ENCODE measurements around the gene HTRA2. TPM values are rescaled to one million over a fixed set of nuclear protein-coding genes. Genes with fewer than 3 reads are reported as not detected.
"Not testable (repeated sequence)": the region's sequence is repeated elsewhere in the genome, so short reads cannot be mapped to it uniquely, and the experiment has no call there.

HTRA2 gene
- total RNA-seq, 4 donors from 2014 or later: 8.6 to 29.6 (median 21.0) TPM

DNA sequence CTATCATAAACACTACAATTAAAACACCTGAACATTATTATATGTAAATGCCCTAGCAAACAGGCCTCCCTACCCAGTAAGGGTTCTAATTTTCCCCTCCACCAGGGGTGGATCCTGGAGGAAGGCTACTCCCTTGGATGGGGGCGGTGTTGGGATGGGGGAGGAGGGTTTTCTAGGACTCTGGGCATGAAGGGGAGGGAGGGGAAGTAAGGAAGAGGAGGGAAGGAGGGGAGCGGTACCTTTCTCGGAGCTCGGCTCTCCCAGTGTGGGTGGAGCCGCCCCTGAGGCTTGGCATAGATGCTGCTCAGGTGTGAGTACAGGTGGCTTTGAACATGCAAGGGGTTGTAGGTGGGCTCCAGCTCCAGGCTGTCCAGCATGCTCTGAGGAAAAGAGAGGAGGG lies 30.2 kb downstream of the HTRA2 start:
- intact Hi-C loops (cut with DNase I; ENCODE audit: low total_unique reads): no loop called here

DNA sequence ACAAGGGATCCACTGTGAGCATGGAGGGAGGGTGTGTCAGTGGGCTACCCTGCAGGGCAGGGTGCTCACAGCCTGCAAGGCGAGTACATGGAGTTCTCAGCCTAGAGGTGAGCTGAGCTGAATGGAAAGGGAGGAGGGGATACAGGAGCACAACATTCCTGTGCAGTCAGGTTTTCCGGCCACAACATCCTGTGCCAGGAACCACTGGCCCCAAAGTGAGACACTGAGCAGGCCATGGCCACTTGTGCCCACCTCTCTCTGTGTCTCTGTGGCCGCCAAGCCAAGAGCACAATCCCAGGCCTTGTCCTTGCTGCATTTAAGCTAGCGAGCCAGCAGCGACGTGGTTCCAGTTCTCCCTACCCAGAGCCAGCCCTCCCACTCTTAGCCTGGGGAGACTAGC lies 30.9 kb downstream of the HTRA2 start:
- in situ Hi-C loops (cut with MboI; ENCODE audit: low pct_ligation_motif_present in 1 of 4, low pct_unique_long_range_greater_than_20kb in 1 of 4, low sequenced_read_pairs in 3 of 4): no loop called here
- no peak for TF ChIP-seq EP300 (IDR thresholded peaks at IDR 0.05; ENCODE audit: low read depth)
- TF ChIP-seq POLR2AphosphoS5 (IDR thresholded peaks at IDR 0.05): no peak
- TF ChIP-seq POLR2A (IDR thresholded peaks at IDR 0.05): no peak
- no peak for TF ChIP-seq CTCF (IDR thresholded peaks at IDR 0.05)
- peaks cover 0 to 19% (median 14%) of the 10 kb centered on the region in 4 donors for H3K4me1 ChIP-seq
- no peaks in the 10 kb centered on the region for H3K9me3 ChIP-seq
- no peak overlapping the region for H3K27ac ChIP-seq
- no peaks in the 10 kb centered on the region for H3K36me3 ChIP-seq
- H3K4me3 ChIP-seq: no peak overlapping the region
- H3K27me3 ChIP-seq: no peaks in the 10 kb centered on the region
- WGBS, 2 donors (ENCODE audit: low coverage in 1 of 2): 78 to 79% methylated on average over 4 to 6 of the region's 6 CpGs
- DNase-seq: no peak
- intact Hi-C loops (cut with DNase I; ENCODE audit: low total_unique reads): no loop called here

More for the DNA sequence above, 30.2 kb downstream of the HTRA2 start:
- DNase-seq: no peak
- H3K27ac ChIP-seq: no peak overlapping the region
- H3K27me3 ChIP-seq: no peaks in the 10 kb centered on the region
- TF ChIP-seq EP300 (IDR thresholded peaks at IDR 0.05; ENCODE audit: low read depth) (no peak), POLR2AphosphoS5 (IDR thresholded peaks at IDR 0.05) (no peak), POLR2A (IDR thresholded peaks at IDR 0.05) (no peak), CTCF (IDR thresholded peaks at IDR 0.05) (no peak)
- no peaks in the 10 kb centered on the region for H3K36me3 ChIP-seq
- WGBS, 2 donors (ENCODE audit: low coverage in 1 of 2): 10 to 26% methylated on average over 2 to 5 of the region's 5 CpGs
- peaks cover 4 to 23% (median 19%) of the 10 kb centered on the region in 4 donors for H3K4me1 ChIP-seq
- in situ Hi-C loops (cut with MboI; ENCODE audit: low pct_ligation_motif_present in 1 of 4, low pct_unique_long_range_greater_than_20kb in 1 of 4, low sequenced_read_pairs in 3 of 4): no loop called here
- H3K4me3 ChIP-seq: no peak overlapping the region
- no peaks in the 10 kb centered on the region for H3K9me3 ChIP-seq

DNA sequence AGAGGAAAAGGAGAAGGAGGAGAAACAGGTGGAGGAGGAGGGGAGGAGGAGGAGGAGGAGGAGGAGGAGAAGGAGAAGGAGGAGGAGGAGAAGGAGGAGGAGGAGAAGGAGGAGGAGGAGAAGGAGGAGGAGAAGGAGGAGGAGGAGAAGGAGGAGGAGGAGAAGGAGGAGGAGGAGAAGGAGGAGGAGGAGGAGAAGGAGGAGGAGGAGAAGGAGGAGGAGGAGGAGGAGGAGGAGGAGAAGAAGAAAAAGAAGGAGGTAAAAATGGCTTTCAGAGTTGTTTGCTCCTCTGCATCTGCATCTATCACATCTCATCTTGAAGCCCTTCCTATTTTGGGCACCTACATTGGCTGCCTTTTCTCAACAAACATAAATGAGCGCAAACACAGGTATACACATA lies 31.3 kb downstream of the HTRA2 start:
- in situ Hi-C loops (cut with MboI; ENCODE audit: low pct_ligation_motif_present in 1 of 4, low pct_unique_long_range_greater_than_20kb in 1 of 4, low sequenced_read_pairs in 3 of 4); H3K36me3 ChIP-seq; intact Hi-C loops (cut with DNase I; ENCODE audit: low total_unique reads); H3K27ac ChIP-seq; H3K27me3 ChIP-seq; H3K9me3 ChIP-seq; H3K4me3 ChIP-seq; DNase-seq: not testable (repeated sequence)
- WGBS, 2 donors (ENCODE audit: low coverage in 1 of 2): 91 to 100% methylated on average over 1 of the region's 1 CpG
- peaks cover 0 to 15% (median 11%) of the 10 kb centered on the region in 4 donors for H3K4me1 ChIP-seq

DNA sequence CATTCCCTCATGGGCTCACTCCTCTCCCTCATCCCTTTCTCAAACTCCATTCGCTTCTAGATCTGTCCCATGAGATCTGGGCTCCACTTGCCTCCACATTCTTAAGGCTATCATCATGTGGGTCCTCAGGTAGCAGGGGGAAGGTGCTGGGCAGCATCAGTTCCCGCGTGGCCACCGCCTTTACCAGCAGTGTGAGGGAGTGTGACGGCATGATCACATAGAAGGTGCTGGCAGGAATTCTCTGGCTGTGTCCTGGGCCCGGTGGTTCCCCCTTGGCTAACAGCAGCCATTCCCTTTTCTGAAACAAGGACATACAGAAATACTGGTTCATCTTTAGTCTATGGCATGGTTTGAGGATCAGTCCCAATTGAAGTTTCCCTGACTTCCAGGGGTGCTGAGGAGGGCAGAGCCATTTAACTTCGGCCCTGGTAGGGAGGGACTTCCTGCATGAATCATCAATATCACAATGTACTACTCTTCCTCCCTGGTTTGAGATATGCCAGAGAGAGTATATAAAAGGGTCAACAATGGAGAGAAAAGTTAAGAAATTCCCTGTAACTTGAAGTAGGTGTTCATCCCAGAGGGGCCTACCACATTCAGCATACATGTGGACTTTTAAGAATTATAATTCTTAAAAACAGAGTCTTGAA lies 32.5 kb downstream of the HTRA2 start:
- H3K27me3 ChIP-seq: no peaks in the 10 kb centered on the region
- intact Hi-C loops (cut with DNase I; ENCODE audit: low total_unique reads): no loop called here
- TF ChIP-seq CTCF (IDR thresholded peaks at IDR 0.05) (no peak), POLR2A (IDR thresholded peaks at IDR 0.05) (no peak), POLR2AphosphoS5 (IDR thresholded peaks at IDR 0.05) (no peak), EP300 (IDR thresholded peaks at IDR 0.05; ENCODE audit: low read depth) (no peak)
- in situ Hi-C loops (cut with MboI; ENCODE audit: low pct_ligation_motif_present in 1 of 4, low pct_unique_long_range_greater_than_20kb in 1 of 4, low sequenced_read_pairs in 3 of 4): no loop called here
- no peaks in the 10 kb centered on the region for H3K36me3 ChIP-seq
- H3K4me3 ChIP-seq: no peak overlapping the region
- DNase-seq: no peak
- H3K27ac ChIP-seq: no peak overlapping the region
- peaks cover 0 to 15% (median 11%) of the 10 kb centered on the region in 4 donors for H3K4me1 ChIP-seq
- 83 to 85% methylated on average over 2 to 7 of the region's 7 CpGs for WGBS, 2 donors (ENCODE audit: low coverage in 1 of 2)
- H3K9me3 ChIP-seq: no peaks in the 10 kb centered on the region

DNA sequence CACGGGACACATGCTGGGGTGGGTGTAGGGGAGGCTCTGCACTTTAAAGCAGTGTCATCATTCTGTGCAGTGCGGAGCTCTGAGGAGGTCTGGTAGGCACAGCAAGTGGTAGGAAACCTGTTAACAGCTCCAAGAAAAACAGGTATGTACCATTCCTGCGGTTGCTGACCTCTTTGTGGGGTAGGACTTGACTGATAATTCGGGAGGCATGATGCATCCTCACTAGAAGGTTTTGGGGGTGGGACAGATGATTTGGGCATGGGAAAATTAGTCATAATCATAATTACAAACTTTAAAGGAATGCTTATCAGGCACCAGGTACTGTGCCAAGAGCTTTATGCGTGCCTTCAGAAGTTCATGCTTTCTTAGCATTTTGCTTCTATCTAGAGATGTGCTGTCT lies 34.5 kb downstream of the HTRA2 start:
- peaks cover 0 to 5% (median 0%) of the 10 kb centered on the region in 4 donors for H3K4me1 ChIP-seq
- no peaks in the 10 kb centered on the region for H3K36me3 ChIP-seq
- no peak for TF ChIP-seq EP300 (IDR thresholded peaks at IDR 0.05; ENCODE audit: low read depth)
- TF ChIP-seq POLR2AphosphoS5 (IDR thresholded peaks at IDR 0.05): no peak
- TF ChIP-seq POLR2A (IDR thresholded peaks at IDR 0.05): no peak
- TF ChIP-seq CTCF (IDR thresholded peaks at IDR 0.05): no peak
- no peak overlapping the region for H3K4me3 ChIP-seq
- no peaks in the 10 kb centered on the region for H3K9me3 ChIP-seq
- DNase-seq: no peak
- H3K27ac ChIP-seq: no peak overlapping the region
- H3K27me3 ChIP-seq: no peaks in the 10 kb centered on the region
- intact Hi-C loops (cut with DNase I; ENCODE audit: low total_unique reads) (no loop called here), in situ Hi-C loops (cut with MboI; ENCODE audit: low pct_ligation_motif_present in 1 of 4, low pct_unique_long_range_greater_than_20kb in 1 of 4, low sequenced_read_pairs in 3 of 4) (no loop called here)
- 69 to 84% methylated on average over 2 to 5 of the region's 5 CpGs for WGBS, 2 donors (ENCODE audit: low coverage in 1 of 2)

Measured in transverse colon (tissue), 4 donors.